ENCODE measurements around the gene HSBP1L1. TPM values are rescaled to one million over a fixed set of nuclear protein-coding genes. Genes with fewer than 3 reads are reported as not detected.

The HSBP1L1 gene
- total RNA-seq (2021): 0.46 TPM in 1 of 2 replicates, not detected in the other
- long read RNA-seq: 0 reads

- no peak within 1 kb of the TSS for H3K27ac Mint-ChIP-seq
- H4K20me1 ChIP-seq (ENCODE audit: control insufficient read depth, insufficient read depth, insufficient read length): peaks cover 3% of the 10 kb centered on the region
- no peak within 1 kb of the TSS for H2BK12ac ChIP-seq (ENCODE audit: insufficient read length, low read depth, low read length)
- H3K23ac ChIP-seq (ENCODE audit: insufficient read length, low read depth, low read length): no peak within 1 kb of the TSS
- H3K27ac ChIP-seq (ENCODE audit: insufficient read length, low read depth, low read length): no peak within 1 kb of the TSS
- H3K9me3 Mint-ChIP-seq: no peaks in the 10 kb centered on the region; a peak in 1 of 5 replicates
- no peak within 1 kb of the TSS for H3T11ph ChIP-seq (ENCODE audit: low read length)
- peak within 1 kb of the TSS; percentile 25 to 70 for H3K4me3 Mint-ChIP-seq
- H2BK5ac ChIP-seq (ENCODE audit: insufficient read length, low read length): no peak within 1 kb of the TSS
- no peak within 1 kb of the TSS for H2BK120ac ChIP-seq (ENCODE audit: low read depth, low read length, poor library complexity, severe bottlenecking)
- no CpG with 5 or more reads among the region's 73 CpGs for WGBS (ENCODE audit: extremely low coverage, insufficient read length, low lambda C conversion rate)
- no peak within 1 kb of the TSS for H3K18ac ChIP-seq (ENCODE audit: insufficient read length, low read depth, low read length)
- no peak within 1 kb of the TSS for H3K56ac ChIP-seq (ENCODE audit: insufficient read length, low read depth, low read length)
- no peaks in the 10 kb centered on the region for H3K23me2 ChIP-seq (ENCODE audit: insufficient read length, low read depth, low read length, poor library complexity, severe bottlenecking)
- peaks cover 65% of the 10 kb centered on the region for H3K27me3 Mint-ChIP-seq (ENCODE audit: low read depth)
- H2BK15ac ChIP-seq (ENCODE audit: low read depth, low read length): no peak within 1 kb of the TSS
- TF ChIP-seq CTCF (conservative IDR thresholded peaks at IDR 0.05): peak; percentile 40; the same call in 2 of the 3 replicates
- H4K91ac ChIP-seq (ENCODE audit: insufficient read length, low read depth, low read length): no peak within 1 kb of the TSS
- no peak within 1 kb of the TSS for H2BK20ac ChIP-seq (ENCODE audit: low read depth, low read length, poor library complexity, severe bottlenecking)
- H3K9me3 ChIP-seq (ENCODE audit: control insufficient read depth, low read depth, low read length): no peaks in the 10 kb centered on the region
- peaks cover 4% of the 10 kb centered on the region; the same call in 1 of the 2 replicates for H3K4me1 ChIP-seq (ENCODE audit: insufficient read depth, low read length)
- H3K36me3 Mint-ChIP-seq (ENCODE audit: insufficient read depth in 1 of 3, low read depth in 3 of 3): peaks cover 0 to 2% (median 0%) of the 10 kb centered on the region in 3 experiments; a peak in 3 of 7 replicates
- H4K5ac ChIP-seq (ENCODE audit: insufficient read length, low read depth, low read length): no peak within 1 kb of the TSS
- H3K4me1 Mint-ChIP-seq: peaks cover 34 to 38% of the 10 kb centered on the region in 2 experiments
- H3K4me2 ChIP-seq (ENCODE audit: insufficient read depth, insufficient read length, low read length): peak within 1 kb of the TSS; percentile 26
- no peak within 1 kb of the TSS for H2AFZ ChIP-seq (ENCODE audit: low read length)
- H3K79me1 ChIP-seq (ENCODE audit: insufficient read depth, low read depth, low read length, poor library complexity, severe bottlenecking): no peaks in the 10 kb centered on the region
- H3K79me2 ChIP-seq (ENCODE audit: insufficient read depth, low read length): no peaks in the 10 kb centered on the region
- DNase-seq: peak; percentile 75
- no peak within 1 kb of the TSS for H3K9ac ChIP-seq (ENCODE audit: extremely low read depth, insufficient read length, low read length)
- no peak within 1 kb of the TSS for H4K8ac ChIP-seq (replicated peaks; ENCODE audit: insufficient read length, low read depth, low read length)
- H2AK5ac ChIP-seq (ENCODE audit: insufficient read length, low read length): no peak within 1 kb of the TSS
- no peak within 1 kb of the TSS for H3K14ac ChIP-seq (ENCODE audit: insufficient read depth, low read length)
- no peak within 1 kb of the TSS for H3K4ac ChIP-seq (ENCODE audit: low read depth, low read length)
- H3K27me3 ChIP-seq (ENCODE audit: insufficient read depth, low read length): peaks cover 30% of the 10 kb centered on the region; the same call in 1 of the 2 replicates
Observed at GRCh38 chr18:79964330-79965118, at the start of gene HSBP1L1. HSBP1L1 (plus strand) TSS chr18:79964643; CDS start chr18:79964736, 93 bp downstream.
